Fibroblast of skin of back (primary cell): ENCODE results near the gene PRKG1.
A peak's percentile ranks its signal among the peaks of the same experiment; 100 is the strongest.

ENCODE experiments used
- DNase-seq: peaks from one replicate; pipeline ENCODE4 v3.0.0-alpha.2; 2013

PRKG1 gene

GRCh38 chr10:51767103-51767763, 692.9 kb downstream of the PRKG1 start:
- DNase-seq: no peak

- DNase-seq: no peak
Observed at GRCh38 chr10:51768886-51769465, 694.7 kb downstream of the PRKG1 start.

GRCh38 chr10:51770709-51771108, 696.4 kb downstream of the PRKG1 start:
- DNase-seq: no peak

GRCh38 chr10:51772387-51772786, 698.1 kb downstream of the PRKG1 start:
- DNase-seq: no peak

- peak; percentile 51 for DNase-seq
Observed at GRCh38 chr10:51773681-51774080, 699.4 kb downstream of the PRKG1 start.

- no peak for DNase-seq
Observed at GRCh38 chr10:51783941-51784340, 709.7 kb downstream of the PRKG1 start.

GRCh38 chr10:51786016-51786683, 711.9 kb downstream of the PRKG1 start:
- peak; percentile 47 for DNase-seq

GRCh38 chr10:51786684-51787035, 712.4 kb downstream of the PRKG1 start:
- DNase-seq: peak; percentile 66

- DNase-seq: no peak
Observed at GRCh38 chr10:51788273-51788672, 714.0 kb downstream of the PRKG1 start.

- no peak for DNase-seq
Observed at GRCh38 chr10:51789118-51789517, 714.8 kb downstream of the PRKG1 start.

GRCh38 chr10:51789903-51790302, 715.6 kb downstream of the PRKG1 start:
- DNase-seq: peak; percentile 3

- no peak for DNase-seq
Observed at GRCh38 chr10:51792678-51793077, 718.4 kb downstream of the PRKG1 start.

GRCh38 chr10:51800121-51800520, 725.8 kb downstream of the PRKG1 start:
- DNase-seq: no peak

- DNase-seq: peak; percentile 54
Observed at GRCh38 chr10:51800725-51801424, 726.6 kb downstream of the PRKG1 start.

GRCh38 chr10:51802030-51802429, 727.7 kb downstream of the PRKG1 start:
- DNase-seq: no peak

- DNase-seq: peak; percentile 66
Observed at GRCh38 chr10:51804866-51805265, 730.6 kb downstream of the PRKG1 start.

GRCh38 chr10:51806079-51806835, 732.0 kb downstream of the PRKG1 start:
- DNase-seq: peak; percentile 6

GRCh38 chr10:51808187-51808586, 733.9 kb downstream of the PRKG1 start:
- no peak for DNase-seq

- DNase-seq: no peak
Observed at GRCh38 chr10:51815723-51816122, 741.4 kb downstream of the PRKG1 start.

GRCh38 chr10:51821045-51821444, 746.8 kb downstream of the PRKG1 start:
- no peak for DNase-seq

GRCh38 chr10:51821745-51822144, 747.5 kb downstream of the PRKG1 start:
- DNase-seq: no peak

- DNase-seq: peak; percentile 78
Observed at GRCh38 chr10:51832652-51833383, 758.5 kb downstream of the PRKG1 start.
